NCI-H2196 treated with DMSO at 0.1 percent for 48 hours (cell line): ENCODE measurements around the gene GPD1L.
"Not testable (repeated sequence)": the region's sequence is repeated elsewhere in the genome, so short reads cannot be mapped to it uniquely, and the experiment has no call there.

ENCODE experiments used
- DNase-seq: peaks from one replicate; lab custom pipeline; 2025; ENCODE audit not compliant: unreplicated experiment; lab: John Stamatoyannopoulos, UW

The GPD1L gene

GRCh38 chr3:32105291-32106131 is 909 bp upstream of the GPD1L start:
- DNase-seq = no peak

DNA sequence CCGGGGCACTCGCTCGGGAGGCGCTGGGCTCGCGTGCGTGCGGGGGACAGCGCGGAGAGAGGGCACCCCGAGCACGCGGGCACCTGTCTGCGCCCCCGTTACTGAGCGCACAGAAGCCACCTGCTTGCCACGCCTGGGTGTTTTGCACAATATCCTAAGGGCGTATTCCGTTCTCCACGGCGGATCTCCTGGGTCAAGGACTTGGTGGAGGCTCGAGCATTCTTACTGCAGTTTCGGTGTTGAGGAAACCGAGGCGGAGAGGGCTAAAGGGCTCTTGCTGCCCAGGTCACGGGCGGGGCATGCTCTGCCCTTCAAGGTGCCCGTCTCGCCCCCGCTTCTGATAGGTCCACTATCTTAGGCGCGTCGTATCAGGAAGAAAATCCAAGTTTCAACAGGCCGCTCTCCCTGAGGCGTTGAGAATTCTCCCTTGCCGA is 526 bp downstream of the GPD1L start:
- DNase-seq = no peak

DNA sequence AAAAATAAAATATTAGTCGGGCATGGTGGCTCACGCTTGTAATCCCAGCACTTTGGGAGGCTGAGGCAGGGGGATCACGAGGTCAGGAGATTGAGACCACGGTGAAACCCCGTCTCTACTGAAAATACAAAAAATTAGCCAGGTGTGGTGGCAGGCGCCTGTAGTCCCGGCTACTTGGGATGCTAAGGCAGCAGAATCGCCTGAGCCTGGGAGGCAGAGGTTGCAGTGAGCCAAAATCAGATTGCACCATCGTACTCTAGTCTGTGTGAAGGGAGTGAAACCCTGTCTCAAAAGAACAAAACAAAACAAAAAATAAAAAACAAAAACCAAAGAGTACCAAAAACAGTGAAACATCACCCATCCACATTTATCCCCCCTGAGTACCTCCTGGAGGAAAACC is 1.8 kb downstream of the GPD1L start:
- DNase-seq = not testable (repeated sequence)

- DNase-seq = peak; percentile 49
These were observed 2.8 kb downstream of the GPD1L start for GRCh38 chr3:32109256-32109655.

- no peak for DNase-seq
These were observed 3.9 kb downstream of the GPD1L start for GRCh38 chr3:32110233-32110760.

DNA sequence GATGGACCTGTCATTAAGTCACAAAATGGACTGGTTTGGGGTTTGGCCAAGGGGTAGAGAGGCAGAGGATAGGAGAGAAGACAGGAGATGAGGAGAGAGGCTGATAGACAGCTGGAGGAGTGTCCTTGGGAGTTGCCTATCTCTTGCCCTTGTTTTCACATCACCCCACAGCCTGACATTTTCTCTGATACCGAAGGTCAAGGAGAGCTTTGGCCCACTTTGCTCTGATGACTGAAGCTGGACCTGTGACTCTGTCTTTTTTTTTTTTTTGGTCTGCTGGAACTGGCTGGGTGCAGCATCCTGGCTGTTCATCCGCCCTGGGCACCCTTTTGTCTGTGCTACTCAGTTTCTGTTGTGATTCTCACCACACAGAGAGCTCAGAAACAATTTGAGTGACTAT is 5.1 kb downstream of the GPD1L start:
- no peak for DNase-seq

- DNase-seq = no peak
These were observed 7.1 kb downstream of the GPD1L start for GRCh38 chr3:32113566-32113965.

- no peak for DNase-seq
These were observed 7.6 kb downstream of the GPD1L start for GRCh38 chr3:32113981-32114545.

GRCh38 chr3:32114546-32115386 is 8.3 kb downstream of the GPD1L start:
- not testable (repeated sequence) for DNase-seq

DNA sequence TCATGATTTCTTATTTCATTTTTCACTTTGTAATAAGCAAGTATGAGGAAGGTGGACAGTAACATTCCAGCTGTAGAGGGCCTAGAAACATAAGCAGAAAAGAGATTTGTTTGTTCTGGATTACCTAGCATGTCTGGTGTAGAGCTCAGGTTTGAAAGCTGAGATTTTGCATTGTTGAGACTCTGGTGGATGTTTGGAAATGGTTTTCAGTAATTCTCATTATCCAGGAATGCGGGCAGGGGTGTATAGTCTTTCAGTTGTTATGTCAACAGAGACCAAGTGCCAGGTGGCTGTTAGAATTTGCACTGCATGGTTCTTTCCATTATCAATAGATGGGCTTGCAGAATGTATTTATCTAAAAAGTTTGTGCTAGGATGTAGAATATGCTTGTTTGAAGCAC is 10.9 kb downstream of the GPD1L start:
- DNase-seq = no peak

GRCh38 chr3:32118215-32118614 is 11.8 kb downstream of the GPD1L start:
- no peak for DNase-seq

DNA sequence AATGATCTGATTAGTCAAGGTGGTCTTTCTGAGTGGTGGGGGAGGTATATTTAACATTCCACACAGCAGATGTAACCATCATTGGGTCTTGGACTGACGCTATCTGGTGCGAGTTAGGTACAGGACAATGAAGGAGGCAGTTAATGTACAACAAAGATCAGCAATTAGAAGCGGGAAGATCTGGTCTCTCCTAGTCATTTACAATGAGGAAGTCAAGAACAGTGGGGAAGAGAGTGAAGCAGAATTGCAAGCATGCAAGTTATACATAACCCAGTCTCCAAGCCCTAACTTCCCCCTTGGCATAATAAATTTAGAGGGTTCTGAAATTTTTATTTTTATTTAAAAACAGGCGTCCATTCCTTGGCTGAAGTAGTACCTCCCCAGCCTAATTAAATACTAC is 14.1 kb downstream of the GPD1L start:
- no peak for DNase-seq

DNA sequence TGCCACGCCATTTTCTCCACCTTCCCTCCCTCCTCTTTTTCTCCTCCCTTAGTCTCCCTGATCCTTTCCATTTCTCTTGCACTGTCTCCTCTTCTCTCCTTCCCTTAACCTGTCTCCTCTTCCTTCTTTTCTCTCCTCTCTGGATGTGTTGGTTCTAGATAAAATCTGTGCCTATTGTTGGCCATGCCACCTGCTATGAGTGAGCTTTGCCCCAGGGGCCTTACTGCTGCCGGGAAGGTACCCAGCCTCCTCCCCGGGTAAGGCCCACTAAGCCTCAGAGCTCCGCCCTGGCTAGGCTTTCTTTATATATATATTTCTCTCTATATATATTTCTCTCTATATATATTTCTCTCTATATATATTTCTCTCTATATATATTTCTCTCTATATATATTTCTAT is 14.7 kb downstream of the GPD1L start:
- DNase-seq = no peak

DNA sequence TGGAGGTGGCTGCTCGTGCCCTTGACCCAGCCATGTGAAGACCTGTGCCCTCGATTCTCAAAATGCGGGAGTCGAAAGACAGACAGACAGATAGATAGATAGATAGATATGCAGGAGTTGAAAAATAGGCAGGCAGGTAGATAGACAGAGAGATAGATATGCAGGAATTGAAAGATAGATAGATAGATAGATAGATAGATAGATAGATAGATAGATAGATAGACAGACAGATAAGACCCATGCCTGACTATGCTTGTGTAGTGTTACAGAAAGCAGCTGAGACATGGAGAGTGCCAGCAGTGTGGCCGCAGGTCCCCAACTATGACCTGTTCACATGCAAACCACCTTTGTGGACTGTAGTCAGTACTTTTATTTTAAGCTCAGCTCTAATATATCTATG is 17.2 kb downstream of the GPD1L start:
- no peak for DNase-seq

DNA sequence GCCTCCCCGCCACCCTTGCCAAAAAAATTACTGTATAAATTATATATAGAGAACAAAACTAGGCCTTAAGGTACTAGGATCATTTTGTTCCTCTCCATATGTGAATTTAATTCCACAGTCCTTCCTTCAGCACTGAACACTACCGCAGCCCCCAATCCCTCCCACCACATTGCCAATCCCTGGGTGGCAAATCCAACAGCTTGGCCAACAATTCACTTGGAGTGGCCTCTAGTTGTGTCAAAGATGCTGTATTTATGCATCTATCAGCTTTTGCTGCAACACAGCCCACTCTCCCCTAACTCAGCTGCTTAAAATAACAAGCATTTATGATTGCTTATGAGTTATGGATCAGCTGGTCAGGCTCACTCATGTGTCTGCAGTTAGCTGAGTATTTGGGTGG is 18.6 kb downstream of the GPD1L start:
- DNase-seq = no peak

DNA sequence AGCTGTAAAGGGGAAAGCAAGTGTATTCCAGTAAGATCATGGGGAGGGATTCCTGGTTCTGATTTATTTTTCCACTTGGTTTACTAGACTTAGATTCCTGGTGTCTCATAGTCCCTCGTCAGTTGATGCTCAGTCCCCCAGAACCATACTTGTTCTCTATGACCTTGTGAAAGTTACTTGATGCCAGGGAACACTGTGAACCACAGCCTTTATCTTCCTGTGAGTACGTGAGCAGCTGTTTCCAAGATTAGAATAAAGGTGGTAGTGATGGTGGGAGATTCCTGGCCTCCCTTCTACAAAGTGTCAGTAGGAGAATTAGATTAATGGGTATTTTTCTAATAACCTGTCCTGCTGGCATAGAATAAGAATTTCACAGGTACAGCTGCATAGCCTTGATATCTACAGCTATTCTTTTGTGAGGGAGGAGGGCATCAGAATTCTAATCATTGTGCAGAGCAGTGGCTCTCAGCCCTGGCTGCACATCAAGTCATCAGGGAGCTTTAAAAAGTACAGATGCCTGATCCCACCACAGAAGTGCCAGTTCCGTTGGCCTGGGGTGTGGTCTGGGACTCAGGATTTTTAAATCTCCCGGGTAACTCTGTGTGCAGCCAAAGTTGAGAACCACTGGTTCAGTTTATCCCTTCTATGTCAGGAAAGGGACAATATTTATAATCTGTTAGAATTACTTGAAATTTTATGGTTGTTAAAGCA is 20.0 kb downstream of the GPD1L start:
- no peak for DNase-seq

- DNase-seq = no peak
These were observed 20.9 kb downstream of the GPD1L start for GRCh38 chr3:32127219-32127826.

DNA sequence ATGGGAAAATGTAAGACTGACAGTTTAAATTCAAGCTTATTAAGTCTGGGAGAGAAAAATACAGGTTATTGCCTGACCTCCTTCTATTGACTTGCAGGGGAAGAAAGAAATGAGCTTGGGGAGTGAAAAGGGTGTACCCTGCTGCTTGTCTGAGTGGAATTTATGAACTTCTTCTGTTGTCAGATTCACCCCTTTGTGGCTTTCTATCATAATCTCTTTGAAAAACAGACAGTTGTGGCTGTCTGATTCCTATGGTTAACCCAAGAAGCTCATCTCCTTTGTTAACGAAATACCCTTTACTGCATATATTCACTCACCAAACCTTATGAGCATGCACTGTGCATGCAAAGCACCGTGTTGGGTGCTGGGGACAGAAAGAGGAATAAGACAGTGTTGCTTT is 22.5 kb downstream of the GPD1L start:
- no peak for DNase-seq

GRCh38 chr3:32129832-32130231 is 23.4 kb downstream of the GPD1L start:
- no peak for DNase-seq

DNA sequence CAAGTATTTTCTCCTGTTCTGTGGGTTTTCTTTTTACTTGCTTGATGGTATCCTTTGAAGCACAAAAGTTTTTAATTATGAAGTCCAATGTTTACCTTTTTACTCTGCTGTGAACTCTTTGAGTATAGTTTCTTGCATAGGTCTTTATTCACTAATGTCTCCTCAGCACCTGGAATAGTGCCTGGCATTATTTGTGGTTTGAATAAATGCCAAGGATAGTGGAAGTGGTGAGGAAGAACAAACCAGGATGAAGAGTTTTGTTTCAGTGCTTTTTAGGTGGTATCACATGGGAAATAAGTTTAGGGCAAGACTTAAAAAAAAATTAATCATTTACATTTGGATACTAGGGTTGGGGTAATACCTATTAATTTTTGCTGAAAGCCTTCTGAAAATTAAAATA is 25.7 kb downstream of the GPD1L start:
- DNase-seq = no peak

GRCh38 chr3:32132706-32133105 is 26.3 kb downstream of the GPD1L start:
- DNase-seq = no peak
